Measurements from ENCODE around the gene DHRS9. TPM values are rescaled to one million over a fixed set of nuclear protein-coding genes. Genes with fewer than 3 reads are reported as not detected.

Gene DHRS9
- total RNA-seq, 1 donor from 2014 or later, result not detected

DNA sequence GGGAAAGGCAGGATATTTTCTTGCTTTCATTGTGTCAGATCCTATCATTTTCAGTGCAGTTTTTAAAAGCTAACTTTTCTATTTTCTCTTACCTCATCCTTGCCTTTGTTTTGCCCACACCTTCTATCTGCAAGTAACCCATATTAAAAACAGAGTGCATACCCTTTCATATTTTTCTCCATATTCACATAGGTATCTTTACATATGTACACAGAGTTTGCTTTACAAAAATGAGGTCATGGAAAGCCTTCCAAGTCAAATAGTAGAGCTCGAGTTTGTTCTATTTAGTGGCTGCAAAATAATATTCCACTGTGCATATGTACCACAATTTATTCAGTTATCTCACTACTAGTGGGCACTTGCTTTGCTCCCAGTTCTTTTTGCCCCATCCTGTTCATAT, 3.9 kb upstream of the DHRS9 start:
- DNase-seq, result no peak
- Mint-ChIP-seq H3K4me3 (ENCODE audit: unreplicated experiment) (no peak overlapping the region), H3K36me3 (ENCODE audit: unreplicated experiment) (no peaks in the 10 kb centered on the region), H3K4me1 (ENCODE audit: low read depth, unreplicated experiment) (no peaks in the 10 kb centered on the region), H3K27me3 (ENCODE audit: unreplicated experiment) (peaks cover 2% of the 10 kb centered on the region), H3K9me3 (ENCODE audit: unreplicated experiment) (no peaks in the 10 kb centered on the region), H3K27ac (ENCODE audit: unreplicated experiment) (no peak overlapping the region)
- TF ChIP-seq, protein P1, sequence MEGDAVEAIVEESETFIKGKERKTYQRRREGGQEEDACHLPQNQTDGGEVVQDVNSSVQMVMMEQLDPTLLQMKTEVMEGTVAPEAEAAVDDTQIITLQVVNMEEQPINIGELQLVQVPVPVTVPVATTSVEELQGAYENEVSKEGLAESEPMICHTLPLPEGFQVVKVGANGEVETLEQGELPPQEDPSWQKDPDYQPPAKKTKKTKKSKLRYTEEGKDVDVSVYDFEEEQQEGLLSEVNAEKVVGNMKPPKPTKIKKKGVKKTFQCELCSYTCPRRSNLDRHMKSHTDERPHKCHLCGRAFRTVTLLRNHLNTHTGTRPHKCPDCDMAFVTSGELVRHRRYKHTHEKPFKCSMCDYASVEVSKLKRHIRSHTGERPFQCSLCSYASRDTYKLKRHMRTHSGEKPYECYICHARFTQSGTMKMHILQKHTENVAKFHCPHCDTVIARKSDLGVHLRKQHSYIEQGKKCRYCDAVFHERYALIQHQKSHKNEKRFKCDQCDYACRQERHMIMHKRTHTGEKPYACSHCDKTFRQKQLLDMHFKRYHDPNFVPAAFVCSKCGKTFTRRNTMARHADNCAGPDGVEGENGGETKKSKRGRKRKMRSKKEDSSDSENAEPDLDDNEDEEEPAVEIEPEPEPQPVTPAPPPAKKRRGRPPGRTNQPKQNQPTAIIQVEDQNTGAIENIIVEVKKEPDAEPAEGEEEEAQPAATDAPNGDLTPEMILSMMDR (IDR thresholded peaks at IDR 0.05; ENCODE audit: partially characterized antibody, unreplicated experiment), result no peak

DNA sequence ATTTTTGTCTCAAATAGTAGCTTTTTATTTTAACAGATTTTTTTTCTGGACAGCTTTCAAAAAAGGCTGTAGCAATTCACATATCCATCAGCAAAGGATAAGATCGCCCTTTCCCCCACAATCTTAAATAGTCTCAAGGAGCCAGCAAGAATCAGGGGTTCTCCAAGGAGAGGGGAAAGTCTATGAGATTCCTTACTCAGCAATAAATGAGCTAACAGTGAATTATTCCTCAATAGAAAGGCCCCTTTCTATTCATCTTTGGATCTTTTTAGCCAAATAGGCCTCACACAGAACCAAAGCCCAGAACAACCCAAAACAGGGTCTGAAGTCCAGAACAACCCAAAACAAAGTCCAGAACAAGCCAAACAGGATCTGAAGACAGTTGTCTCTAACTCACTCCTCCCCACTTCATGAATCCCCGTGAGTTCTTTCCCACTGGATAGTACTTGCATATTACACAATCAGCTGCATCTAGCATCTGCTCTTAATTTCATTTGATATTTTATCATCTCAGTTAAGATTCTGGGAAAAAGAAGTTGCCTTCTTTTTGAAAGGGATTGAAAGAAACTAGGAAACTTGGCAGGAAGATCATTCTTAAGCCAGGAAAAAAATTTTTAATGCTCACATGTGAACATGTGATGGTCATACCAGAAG, 3.4 kb upstream of the DHRS9 start:
- TF ChIP-seq, protein P1 (IDR thresholded peaks at IDR 0.05; ENCODE audit: partially characterized antibody, unreplicated experiment), result no peak
- Mint-ChIP-seq H3K4me3 (ENCODE audit: unreplicated experiment) (no peak overlapping the region), H3K27ac (ENCODE audit: unreplicated experiment) (no peak overlapping the region), H3K4me1 (ENCODE audit: low read depth, unreplicated experiment) (no peaks in the 10 kb centered on the region), H3K36me3 (ENCODE audit: unreplicated experiment) (no peaks in the 10 kb centered on the region), H3K9me3 (ENCODE audit: unreplicated experiment) (no peaks in the 10 kb centered on the region), H3K27me3 (ENCODE audit: unreplicated experiment) (peaks cover 2% of the 10 kb centered on the region)
- DNase-seq, result no peak

DNA sequence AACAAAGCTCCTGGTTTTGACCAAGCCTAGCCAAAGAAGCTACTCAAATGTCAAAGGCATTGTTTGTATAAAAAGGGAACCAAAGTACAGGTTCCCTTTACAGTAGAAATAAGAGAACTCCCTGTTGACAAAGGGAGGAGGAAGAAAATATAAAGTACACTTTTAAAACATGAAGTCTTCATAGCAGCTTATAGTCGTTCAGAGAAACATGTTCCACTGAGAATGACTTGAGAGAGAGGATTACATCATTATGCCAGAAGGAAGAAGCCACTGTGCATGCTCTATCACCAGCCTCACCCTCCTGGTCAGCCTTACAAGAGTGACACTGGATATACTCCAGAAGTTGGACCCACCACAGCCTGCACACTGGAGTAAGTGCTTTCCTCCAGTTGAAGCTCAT, 2.5 kb upstream of the DHRS9 start:
- H3K4me3 Mint-ChIP-seq (ENCODE audit: unreplicated experiment), result no peak overlapping the region
- no peak for DNase-seq
- no peaks in the 10 kb centered on the region for H3K27me3 Mint-ChIP-seq (ENCODE audit: unreplicated experiment)
- no peaks in the 10 kb centered on the region for H3K36me3 Mint-ChIP-seq (ENCODE audit: unreplicated experiment)
- H3K4me1 Mint-ChIP-seq (ENCODE audit: low read depth, unreplicated experiment), result no peaks in the 10 kb centered on the region
- no peaks in the 10 kb centered on the region for H3K9me3 Mint-ChIP-seq (ENCODE audit: unreplicated experiment)
- TF ChIP-seq, protein P1 (IDR thresholded peaks at IDR 0.05; ENCODE audit: partially characterized antibody, unreplicated experiment), result no peak
- no peak overlapping the region for H3K27ac Mint-ChIP-seq (ENCODE audit: unreplicated experiment)

DNA sequence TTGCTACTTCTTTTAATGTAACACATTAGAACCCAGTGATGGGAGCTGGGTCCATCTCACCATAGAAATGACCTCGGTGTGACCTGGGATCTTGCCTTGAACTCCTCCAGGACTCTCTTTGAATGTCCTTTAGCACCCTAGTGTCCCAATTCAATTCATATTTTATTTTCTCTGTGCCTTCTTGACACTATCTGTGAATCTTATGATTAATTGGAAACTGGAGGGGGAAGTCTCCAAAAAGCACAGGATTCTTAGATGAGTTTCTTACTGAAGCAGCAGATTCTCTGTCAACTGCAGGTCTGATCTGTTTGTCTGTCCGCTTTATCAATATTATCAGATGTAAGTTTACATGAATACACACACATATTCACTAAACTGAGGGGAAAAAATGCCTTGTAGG, 470 bp downstream of the DHRS9 start:
- DNase-seq, result no peak
- no peak overlapping the region for H3K4me3 Mint-ChIP-seq (ENCODE audit: unreplicated experiment)
- H3K27me3 Mint-ChIP-seq (ENCODE audit: unreplicated experiment), result peaks cover 2% of the 10 kb centered on the region
- H3K4me1 Mint-ChIP-seq (ENCODE audit: low read depth, unreplicated experiment), result no peaks in the 10 kb centered on the region
- no peaks in the 10 kb centered on the region for H3K36me3 Mint-ChIP-seq (ENCODE audit: unreplicated experiment)
- H3K27ac Mint-ChIP-seq (ENCODE audit: unreplicated experiment), result no peak overlapping the region
- no peaks in the 10 kb centered on the region for H3K9me3 Mint-ChIP-seq (ENCODE audit: unreplicated experiment)
- TF ChIP-seq, protein P1 (IDR thresholded peaks at IDR 0.05; ENCODE audit: partially characterized antibody, unreplicated experiment), result no peak

DNA sequence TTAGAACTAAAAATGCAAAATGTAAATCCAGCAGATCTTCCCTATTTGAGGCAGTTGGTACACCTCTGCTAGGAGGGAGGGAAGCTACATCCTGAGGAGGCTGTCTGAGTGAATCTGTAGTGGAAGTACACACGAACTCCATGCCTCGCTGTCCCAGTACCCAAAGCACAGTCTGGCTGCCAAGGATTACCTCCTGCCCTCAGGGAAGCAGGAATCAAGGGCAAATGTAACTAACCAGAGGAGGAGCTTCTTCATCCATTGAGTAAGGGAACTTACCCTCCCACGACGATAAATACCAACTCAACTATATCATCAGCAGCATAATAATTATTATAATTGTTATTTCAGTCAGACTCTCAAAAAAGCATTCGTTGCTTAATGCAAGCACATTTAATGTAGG, 2.1 kb downstream of the DHRS9 start:
- TF ChIP-seq, protein P1 (IDR thresholded peaks at IDR 0.05; ENCODE audit: partially characterized antibody, unreplicated experiment), result no peak
- H3K36me3 Mint-ChIP-seq (ENCODE audit: unreplicated experiment), result no peaks in the 10 kb centered on the region
- H3K4me1 Mint-ChIP-seq (ENCODE audit: low read depth, unreplicated experiment), result no peaks in the 10 kb centered on the region
- no peak overlapping the region for H3K27ac Mint-ChIP-seq (ENCODE audit: unreplicated experiment)
- H3K27me3 Mint-ChIP-seq (ENCODE audit: unreplicated experiment), result peaks cover 2% of the 10 kb centered on the region
- no peak overlapping the region for H3K4me3 Mint-ChIP-seq (ENCODE audit: unreplicated experiment)
- DNase-seq, result no peak
- no peaks in the 10 kb centered on the region for H3K9me3 Mint-ChIP-seq (ENCODE audit: unreplicated experiment)
